IPS-NIHi7 (cell line): ENCODE data around the gene ALX3.
"Not testable (repeated sequence)": the region's sequence is repeated elsewhere in the genome, so short reads cannot be mapped to it uniquely, and the experiment has no call there.

ENCODE experiments used
- DNase-seq: peaks from one replicate; pipeline ENCODE4 v3.0.0; 2012; ENCODE audit warnings: mixed read lengths; ENCODE audit errors: extremely low spot score

The ALX3 gene

GRCh38 chr1:110047463-110047862 lies 23.0 kb downstream of the ALX3 start:
- DNase-seq = no peak

- DNase-seq = no peak
Measured at GRCh38 chr1:110043016-110043415, 27.5 kb downstream of the ALX3 start.

GRCh38 chr1:110040548-110040947 lies 29.9 kb downstream of the ALX3 start:
- no peak for DNase-seq

- no peak for DNase-seq
Measured at GRCh38 chr1:110039641-110040040, 30.8 kb downstream of the ALX3 start.

GRCh38 chr1:110038271-110038670 lies 32.2 kb downstream of the ALX3 start:
- DNase-seq = no peak

GRCh38 chr1:110035236-110035752 lies 35.2 kb downstream of the ALX3 start:
- DNase-seq = no peak

GRCh38 chr1:110034451-110035235 lies 35.8 kb downstream of the ALX3 start, which contains the start of gene STRIP1:
STRIP1 (plus strand) TSS chr1:110034624; CDS start chr1:110034638, 14 bp downstream.
- peak; percentile 93 for DNase-seq

GRCh38 chr1:110034040-110034450 lies 36.4 kb downstream of the ALX3 start:
- no peak for DNase-seq

GRCh38 chr1:110033421-110033820 lies 37.1 kb downstream of the ALX3 start:
- no peak for DNase-seq

- no peak for DNase-seq
Measured at GRCh38 chr1:110032327-110032726, 38.1 kb downstream of the ALX3 start.

- DNase-seq = not testable (repeated sequence)
Measured at GRCh38 chr1:110030687-110031086, 39.8 kb downstream of the ALX3 start.

- DNase-seq = no peak
Measured at GRCh38 chr1:110024613-110025012, 45.9 kb downstream of the ALX3 start.

GRCh38 chr1:110021285-110021684 lies 49.2 kb downstream of the ALX3 start:
- no peak for DNase-seq

- DNase-seq = no peak
Measured at GRCh38 chr1:110019770-110020169, 50.7 kb downstream of the ALX3 start.

GRCh38 chr1:110018396-110018795 lies 52.1 kb downstream of the ALX3 start:
- DNase-seq = no peak

GRCh38 chr1:110017792-110018191 lies 52.7 kb downstream of the ALX3 start:
- DNase-seq = no peak

- DNase-seq = no peak
Measured at GRCh38 chr1:110012100-110012780, 58.2 kb downstream of the ALX3 start.

- DNase-seq = peak; percentile 69
Measured at GRCh38 chr1:110011527-110012041, 58.9 kb downstream of the ALX3 start.
